Measurements from ENCODE around the gene VCAN. TPM values are rescaled to one million over a fixed set of nuclear protein-coding genes. Genes with fewer than 3 reads are reported as not detected.

VCAN gene
- total RNA-seq, 1 donor from 2014 or later, result 67.5 TPM

DNA sequence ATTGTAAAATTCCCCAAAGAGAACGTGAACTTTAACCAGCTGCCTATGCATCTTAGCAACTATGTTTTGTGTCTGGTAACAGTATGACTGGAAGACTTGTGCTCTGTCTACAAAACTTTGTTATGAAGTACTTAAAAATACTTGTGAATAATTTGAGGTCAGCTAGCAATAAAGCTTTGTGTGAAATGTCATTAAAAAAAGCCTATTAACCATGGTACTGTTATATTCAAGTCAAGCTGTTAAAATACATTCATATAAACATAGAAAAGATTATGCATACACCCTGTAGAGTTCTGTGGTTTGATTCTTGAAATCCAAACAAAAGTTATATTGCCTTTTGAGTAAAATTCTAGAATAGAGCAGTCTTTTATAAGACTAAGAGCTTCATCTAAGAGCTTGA is 60.1 kb downstream of the VCAN start:
- Mint-ChIP-seq H3K27ac (ENCODE audit: unreplicated experiment) (no peak overlapping the region), H3K9me3 (ENCODE audit: unreplicated experiment) (no peaks in the 10 kb centered on the region), H3K27me3 (ENCODE audit: unreplicated experiment) (no peaks in the 10 kb centered on the region), H3K4me1 (ENCODE audit: unreplicated experiment) (peaks cover 5% of the 10 kb centered on the region), H3K36me3 (ENCODE audit: unreplicated experiment) (no peaks in the 10 kb centered on the region), H3K4me3 (ENCODE audit: unreplicated experiment) (no peak overlapping the region)
- no peak for DNase-seq (ENCODE audit: extremely low spot score, unreplicated experiment)
- TF ChIP-seq, protein P1, sequence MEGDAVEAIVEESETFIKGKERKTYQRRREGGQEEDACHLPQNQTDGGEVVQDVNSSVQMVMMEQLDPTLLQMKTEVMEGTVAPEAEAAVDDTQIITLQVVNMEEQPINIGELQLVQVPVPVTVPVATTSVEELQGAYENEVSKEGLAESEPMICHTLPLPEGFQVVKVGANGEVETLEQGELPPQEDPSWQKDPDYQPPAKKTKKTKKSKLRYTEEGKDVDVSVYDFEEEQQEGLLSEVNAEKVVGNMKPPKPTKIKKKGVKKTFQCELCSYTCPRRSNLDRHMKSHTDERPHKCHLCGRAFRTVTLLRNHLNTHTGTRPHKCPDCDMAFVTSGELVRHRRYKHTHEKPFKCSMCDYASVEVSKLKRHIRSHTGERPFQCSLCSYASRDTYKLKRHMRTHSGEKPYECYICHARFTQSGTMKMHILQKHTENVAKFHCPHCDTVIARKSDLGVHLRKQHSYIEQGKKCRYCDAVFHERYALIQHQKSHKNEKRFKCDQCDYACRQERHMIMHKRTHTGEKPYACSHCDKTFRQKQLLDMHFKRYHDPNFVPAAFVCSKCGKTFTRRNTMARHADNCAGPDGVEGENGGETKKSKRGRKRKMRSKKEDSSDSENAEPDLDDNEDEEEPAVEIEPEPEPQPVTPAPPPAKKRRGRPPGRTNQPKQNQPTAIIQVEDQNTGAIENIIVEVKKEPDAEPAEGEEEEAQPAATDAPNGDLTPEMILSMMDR (IDR thresholded peaks at IDR 0.05), result no peak

DNA sequence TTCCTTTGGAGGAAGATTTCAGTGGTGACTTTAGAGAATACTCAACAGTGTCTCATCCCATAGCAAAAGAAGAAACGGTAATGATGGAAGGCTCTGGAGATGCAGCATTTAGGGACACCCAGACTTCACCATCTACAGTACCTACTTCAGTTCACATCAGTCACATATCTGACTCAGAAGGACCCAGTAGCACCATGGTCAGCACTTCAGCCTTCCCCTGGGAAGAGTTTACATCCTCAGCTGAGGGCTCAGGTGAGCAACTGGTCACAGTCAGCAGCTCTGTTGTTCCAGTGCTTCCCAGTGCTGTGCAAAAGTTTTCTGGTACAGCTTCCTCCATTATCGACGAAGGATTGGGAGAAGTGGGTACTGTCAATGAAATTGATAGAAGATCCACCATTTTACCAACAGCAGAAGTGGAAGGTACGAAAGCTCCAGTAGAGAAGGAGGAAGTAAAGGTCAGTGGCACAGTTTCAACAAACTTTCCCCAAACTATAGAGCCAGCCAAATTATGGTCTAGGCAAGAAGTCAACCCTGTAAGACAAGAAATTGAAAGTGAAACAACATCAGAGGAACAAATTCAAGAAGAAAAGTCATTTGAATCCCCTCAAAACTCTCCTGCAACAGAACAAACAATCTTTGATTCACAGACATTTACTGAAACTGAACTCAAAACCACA is 67.4 kb downstream of the VCAN start:
- H3K4me1 Mint-ChIP-seq (ENCODE audit: unreplicated experiment), result no peaks in the 10 kb centered on the region
- H3K27me3 Mint-ChIP-seq (ENCODE audit: unreplicated experiment), result no peaks in the 10 kb centered on the region
- TF ChIP-seq, protein P1 (IDR thresholded peaks at IDR 0.05), result no peak
- H3K9me3 Mint-ChIP-seq (ENCODE audit: unreplicated experiment), result peaks cover 8% of the 10 kb centered on the region
- peaks cover 18% of the 10 kb centered on the region for H3K36me3 Mint-ChIP-seq (ENCODE audit: unreplicated experiment)
- no peak overlapping the region for H3K27ac Mint-ChIP-seq (ENCODE audit: unreplicated experiment)
- no peak for DNase-seq (ENCODE audit: extremely low spot score, unreplicated experiment)
- H3K4me3 Mint-ChIP-seq (ENCODE audit: unreplicated experiment), result no peak overlapping the region

DNA sequence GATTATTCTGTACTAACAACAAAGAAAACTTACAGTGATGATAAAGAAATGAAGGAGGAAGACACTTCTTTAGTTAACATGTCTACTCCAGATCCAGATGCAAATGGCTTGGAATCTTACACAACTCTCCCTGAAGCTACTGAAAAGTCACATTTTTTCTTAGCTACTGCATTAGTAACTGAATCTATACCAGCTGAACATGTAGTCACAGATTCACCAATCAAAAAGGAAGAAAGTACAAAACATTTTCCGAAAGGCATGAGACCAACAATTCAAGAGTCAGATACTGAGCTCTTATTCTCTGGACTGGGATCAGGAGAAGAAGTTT is 67.9 kb downstream of the VCAN start:
- DNase-seq (ENCODE audit: extremely low spot score, unreplicated experiment), result no peak
- H3K4me3 Mint-ChIP-seq (ENCODE audit: unreplicated experiment), result no peak overlapping the region
- TF ChIP-seq, protein P1 (IDR thresholded peaks at IDR 0.05), result no peak
- H3K36me3 Mint-ChIP-seq (ENCODE audit: unreplicated experiment), result peaks cover 18% of the 10 kb centered on the region
- no peaks in the 10 kb centered on the region for H3K27me3 Mint-ChIP-seq (ENCODE audit: unreplicated experiment)
- H3K27ac Mint-ChIP-seq (ENCODE audit: unreplicated experiment), result no peak overlapping the region
- no peaks in the 10 kb centered on the region for H3K4me1 Mint-ChIP-seq (ENCODE audit: unreplicated experiment)
- peaks cover 8% of the 10 kb centered on the region for H3K9me3 Mint-ChIP-seq (ENCODE audit: unreplicated experiment)

DNA sequence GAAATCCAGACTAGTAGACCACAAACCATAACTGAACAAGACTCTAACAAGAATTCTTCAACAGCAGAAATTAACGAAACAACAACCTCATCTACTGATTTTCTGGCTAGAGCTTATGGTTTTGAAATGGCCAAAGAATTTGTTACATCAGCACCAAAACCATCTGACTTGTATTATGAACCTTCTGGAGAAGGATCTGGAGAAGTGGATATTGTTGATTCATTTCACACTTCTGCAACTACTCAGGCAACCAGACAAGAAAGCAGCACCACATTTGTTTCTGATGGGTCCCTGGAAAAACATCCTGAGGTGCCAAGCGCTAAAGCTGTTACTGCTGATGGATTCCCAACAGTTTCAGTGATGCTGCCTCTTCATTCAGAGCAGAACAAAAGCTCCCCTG is 68.6 kb downstream of the VCAN start:
- peaks cover 8% of the 10 kb centered on the region for H3K9me3 Mint-ChIP-seq (ENCODE audit: unreplicated experiment)
- H3K27ac Mint-ChIP-seq (ENCODE audit: unreplicated experiment), result no peak overlapping the region
- no peaks in the 10 kb centered on the region for H3K4me1 Mint-ChIP-seq (ENCODE audit: unreplicated experiment)
- no peak for DNase-seq (ENCODE audit: extremely low spot score, unreplicated experiment)
- H3K36me3 Mint-ChIP-seq (ENCODE audit: unreplicated experiment), result peaks cover 18% of the 10 kb centered on the region
- no peak overlapping the region for H3K4me3 Mint-ChIP-seq (ENCODE audit: unreplicated experiment)
- TF ChIP-seq, protein P1 (IDR thresholded peaks at IDR 0.05), result no peak
- no peaks in the 10 kb centered on the region for H3K27me3 Mint-ChIP-seq (ENCODE audit: unreplicated experiment)

DNA sequence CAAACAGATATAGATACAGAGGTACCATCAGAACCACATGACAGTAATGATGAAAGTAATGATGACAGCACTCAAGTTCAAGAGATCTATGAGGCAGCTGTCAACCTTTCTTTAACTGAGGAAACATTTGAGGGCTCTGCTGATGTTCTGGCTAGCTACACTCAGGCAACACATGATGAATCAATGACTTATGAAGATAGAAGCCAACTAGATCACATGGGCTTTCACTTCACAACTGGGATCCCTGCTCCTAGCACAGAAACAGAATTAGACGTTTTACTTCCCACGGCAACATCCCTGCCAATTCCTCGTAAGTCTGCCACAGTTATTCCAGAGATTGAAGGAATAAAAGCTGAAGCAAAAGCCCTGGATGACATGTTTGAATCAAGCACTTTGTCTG is 69.2 kb downstream of the VCAN start:
- DNase-seq (ENCODE audit: extremely low spot score, unreplicated experiment), result no peak
- no peak overlapping the region for H3K4me3 Mint-ChIP-seq (ENCODE audit: unreplicated experiment)
- TF ChIP-seq, protein P1 (IDR thresholded peaks at IDR 0.05), result no peak
- H3K27ac Mint-ChIP-seq (ENCODE audit: unreplicated experiment), result no peak overlapping the region
- H3K27me3 Mint-ChIP-seq (ENCODE audit: unreplicated experiment), result no peaks in the 10 kb centered on the region
- H3K36me3 Mint-ChIP-seq (ENCODE audit: unreplicated experiment), result peaks cover 18% of the 10 kb centered on the region
- H3K9me3 Mint-ChIP-seq (ENCODE audit: unreplicated experiment), result peaks cover 8% of the 10 kb centered on the region
- H3K4me1 Mint-ChIP-seq (ENCODE audit: unreplicated experiment), result no peaks in the 10 kb centered on the region

All from osteocyte (in vitro differentiated cells).